Left lung (tissue), 10 donors: ENCODE results near the gene ICA1. TPM values are rescaled to one million over a fixed set of nuclear protein-coding genes. Genes with fewer than 3 reads are reported as not detected.
A peak's percentile ranks its signal among the peaks of the same experiment; 100 is the strongest.

Experiments used
- ATAC-seq: fragments of 200-7000 bp; cut with Tn5 transposase; one replicate; pipeline ENCODE4 v1.9.1; 2020; ENCODE audit warnings: moderate library complexity
- DNase-seq, 4 donors: peaks; one replicate each; pipeline ENCODE4 v3.0.0-alpha.2; 2013 to 2020
- H3K27ac ChIP-seq, 2 donors: fragments of 200-600 bp; sonication (generic) in 1 of 2; one replicate each; pipeline versions ENCODE4 v1.5.0 to v1.8.0; 2020 to 2021
- H3K27me3 ChIP-seq, 2 donors: fragments of 200-600 bp; sonication (generic) in 1 of 2; one replicate each; pipeline versions ENCODE4 v1.5.0 to v1.8.0; 2020 to 2021
- H3K36me3 ChIP-seq, 2 donors: fragments of 200-600 bp; sonication (generic) in 1 of 2; one replicate each; pipeline versions ENCODE4 v1.5.0 to v1.8.0; 2020 to 2021
- H3K4me1 ChIP-seq, 2 donors: fragments of 200-600 bp; one replicate each; pipeline ENCODE4 v1.8.0; 2021
- H3K4me3 ChIP-seq, 2 donors: fragments of 200-600 bp; sonication (generic) in 1 of 2; one replicate each; pipeline versions ENCODE4 v1.5.0 to v1.8.0; 2020 to 2021; ENCODE audit warnings: mild to moderate bottlenecking in 1 of 2
- H3K9me3 ChIP-seq, 2 donors: fragments of 200-600 bp; sonication (generic) in 1 of 2; one replicate each; pipeline versions ENCODE4 v1.5.0 to v1.8.0; 2020 to 2021
- CTCF ChIP-seq, 2 donors: fragments of 200-600 bp; sonication (generic) in 1 of 2; IDR thresholded peaks; one replicate each; pipeline versions ENCODE4 v1.5.0 to v1.8.0; 2021; ENCODE audit warnings: antibody characterized with exemption in 2 of 2
- intact Hi-C, 2 donors: fragments of 100-400 bp; cut with DNase I; formaldehyde crosslinking; loops; one replicate each; pipeline versions ENCODE4 v1.11.2 to v1.14.2; 2022
- polyA plus RNA-seq, 6 donors: library from polyadenylated mRNA; unstranded; fragments of 120-200 nt; gene quantifications; one replicate each; pipeline ENCODE4 v1.2.1, GENCODE V29; 2013; ENCODE audit not compliant: insufficient read length in 6 of 6
- total RNA-seq, 2 donors: library from RNA; stranded (reverse); fragmentation: NEBNext Ultra II Directional; extraction: Animal tissue kit (Norgen Biotek cat#: 25700); gene quantifications; one replicate each; pipeline ENCODE4 v1.2.1, GENCODE V29; 2021
- donor health status: DM: no; HTN: yes; CAD: no.
- donor health status: DM: no; HTN: no; CAD: no.

ICA1 gene
- total and polyA plus RNA-seq, 8 donors, result 22.4 to 53.3 (median 40.5) TPM

DNA sequence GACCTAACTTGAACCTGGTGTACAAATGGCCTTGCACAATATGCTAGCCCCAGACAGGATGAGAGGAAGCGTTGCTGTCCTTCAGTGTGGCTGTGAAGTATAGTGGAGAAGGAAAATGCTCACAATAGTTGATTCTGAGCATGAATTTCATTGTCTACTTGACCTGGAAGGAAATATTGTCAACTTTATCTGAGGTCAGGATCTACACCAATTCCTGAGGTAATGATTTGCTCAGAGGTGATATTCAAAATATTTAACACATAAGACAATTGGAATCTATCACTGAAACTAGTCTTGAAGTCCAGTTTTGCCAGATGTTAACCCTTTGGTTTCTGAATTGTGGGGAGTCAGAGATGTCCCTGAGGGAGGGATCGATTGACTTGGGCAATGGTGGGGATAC is 20.9 kb upstream of the ICA1 start:
- DNase-seq, result no peak
- intact Hi-C loops, result no loop called here
- Histone ChIP-seq H3K9me3 (no peaks in the 10 kb centered on the region), H3K4me1 (no peaks in the 10 kb centered on the region), H3K4me3 (no peak overlapping the region), H3K27me3 (no peaks in the 10 kb centered on the region), H3K27ac (no peak overlapping the region), H3K36me3 (no peaks in the 10 kb centered on the region)
- ATAC-seq, result no peak
- TF ChIP-seq CTCF (IDR thresholded peaks at IDR 0.05), result no peak

DNA sequence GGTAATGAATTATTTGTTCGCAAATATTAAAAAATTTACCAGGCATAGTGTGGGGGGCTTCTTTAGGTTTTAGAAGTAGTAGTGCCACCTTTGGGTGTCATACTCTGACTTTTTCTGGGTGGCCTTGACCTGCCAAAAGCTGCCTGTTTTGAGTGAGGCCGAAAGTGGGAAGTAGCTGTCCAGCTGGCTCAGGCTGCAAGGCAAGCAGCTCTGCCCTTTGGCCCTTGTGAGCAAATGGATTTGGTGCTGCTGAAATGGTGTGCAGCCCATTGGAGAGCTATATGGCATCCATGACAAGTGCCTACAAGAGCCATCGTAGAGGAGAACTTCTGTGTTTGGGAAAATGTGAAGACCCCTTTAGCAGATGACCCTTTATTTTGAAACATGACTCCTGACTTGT is 20.2 kb upstream of the ICA1 start:
- Histone ChIP-seq H3K4me1 (no peaks in the 10 kb centered on the region), H3K4me3 (no peak overlapping the region), H3K27ac (no peak overlapping the region), H3K36me3 (no peaks in the 10 kb centered on the region), H3K27me3 (no peaks in the 10 kb centered on the region), H3K9me3 (no peaks in the 10 kb centered on the region)
- intact Hi-C loops, result no loop called here
- no peak for TF ChIP-seq CTCF (IDR thresholded peaks at IDR 0.05)
- DNase-seq (no peak), ATAC-seq (no peak)

DNA sequence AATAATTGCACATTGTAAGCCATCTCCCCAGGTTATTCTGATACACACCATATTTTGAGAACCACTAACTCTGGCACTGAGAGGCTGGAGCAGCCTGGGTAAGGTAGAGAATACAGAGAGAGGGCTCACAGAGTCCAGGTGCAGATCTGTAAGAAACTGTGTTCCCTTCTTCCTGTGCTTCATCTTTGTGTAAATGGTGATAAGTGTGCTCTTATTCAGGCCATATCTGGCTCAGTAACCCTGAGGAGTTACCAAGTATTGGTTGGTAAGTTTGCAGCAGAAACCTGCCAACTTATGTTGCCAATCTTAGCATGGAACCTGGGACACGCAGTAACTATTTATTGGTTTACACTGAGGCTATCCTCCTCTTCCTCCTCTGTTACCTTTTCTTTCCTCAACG is 16.2 kb upstream of the ICA1 start:
- DNase-seq, result no peak
- Histone ChIP-seq H3K9me3 (no peaks in the 10 kb centered on the region), H3K27me3 (no peaks in the 10 kb centered on the region), H3K4me3 (no peak overlapping the region), H3K4me1 (no peaks in the 10 kb centered on the region), H3K36me3 (no peaks in the 10 kb centered on the region), H3K27ac (no peak overlapping the region)
- intact Hi-C loops, result no loop called here
- TF ChIP-seq CTCF (IDR thresholded peaks at IDR 0.05), result no peak
- no peak for ATAC-seq

DNA sequence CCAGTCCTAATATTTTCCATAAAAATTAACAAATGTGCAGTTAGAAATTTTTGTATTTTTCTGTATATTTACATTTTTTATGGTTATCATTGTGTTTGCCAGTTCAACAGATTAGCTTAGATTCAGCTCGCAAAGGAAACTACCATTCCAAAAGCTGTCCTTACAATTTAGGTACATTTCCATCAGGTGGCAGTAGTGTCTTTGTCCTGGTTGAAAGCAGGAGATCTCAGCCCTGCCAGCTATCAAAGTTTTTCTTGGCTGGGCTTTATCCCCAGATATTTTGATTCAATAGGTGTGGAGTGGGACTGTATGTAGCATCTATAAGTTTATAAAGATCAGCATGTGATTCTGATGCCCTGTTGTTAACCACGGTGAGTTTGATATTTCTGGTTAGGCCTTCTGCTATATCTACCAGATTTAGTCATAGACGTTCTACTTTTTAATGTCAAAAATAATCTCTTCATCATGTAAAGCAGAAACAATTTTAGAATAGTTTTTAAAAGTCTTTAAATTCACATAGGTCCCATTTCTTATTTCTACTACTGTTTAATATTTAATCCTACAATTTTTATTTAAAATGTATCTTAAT is 15.5 kb upstream of the ICA1 start:
- TF ChIP-seq CTCF (IDR thresholded peaks at IDR 0.05), result no peak
- Histone ChIP-seq H3K27ac (no peak overlapping the region), H3K4me3 (no peak overlapping the region), H3K36me3 (no peaks in the 10 kb centered on the region), H3K9me3 (no peaks in the 10 kb centered on the region), H3K4me1 (no peaks in the 10 kb centered on the region), H3K27me3 (no peaks in the 10 kb centered on the region)
- peak; percentile 63 for ATAC-seq
- intact Hi-C loops, result no loop called here
- DNase-seq, result no peak

DNA sequence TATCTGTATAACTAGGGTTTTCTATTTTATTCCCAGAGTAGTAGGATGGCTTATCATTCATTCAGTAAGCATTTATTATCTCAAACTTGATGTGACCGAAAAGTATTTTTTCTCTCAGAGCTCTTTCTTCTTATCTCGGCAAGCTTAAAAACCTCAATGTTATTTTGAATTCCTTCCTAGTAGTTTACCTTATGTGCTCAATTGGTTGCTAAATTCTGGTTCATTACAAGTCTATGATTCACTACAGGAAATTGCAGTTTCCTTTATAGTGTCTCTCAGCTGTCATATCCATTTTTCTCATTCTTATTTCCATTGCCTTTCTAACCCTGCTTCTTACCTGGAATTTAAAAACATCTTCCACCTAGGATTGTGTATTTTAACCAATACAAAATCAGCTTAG is 12.6 kb upstream of the ICA1 start:
- no peaks in the 10 kb centered on the region for H3K9me3 ChIP-seq
- H3K4me1 ChIP-seq, result no peaks in the 10 kb centered on the region
- no peak overlapping the region for H3K4me3 ChIP-seq
- no peak for TF ChIP-seq CTCF (IDR thresholded peaks at IDR 0.05)
- no peaks in the 10 kb centered on the region for H3K27me3 ChIP-seq
- intact Hi-C loops, result no loop called here
- H3K36me3 ChIP-seq, result no peaks in the 10 kb centered on the region
- H3K27ac ChIP-seq, result no peak overlapping the region
- no peak for ATAC-seq
- no peak for DNase-seq
